GM19035 (cell line): ENCODE data around the gene KANSL1.
"Not testable (repeated sequence)": the region's sequence is repeated elsewhere in the genome, so short reads cannot be mapped to it uniquely, and the experiment has no call there.

Experiments used
- ATAC-seq: cut with Tn5 transposase; IDR thresholded peaks from one replicate; pipeline ENCODE4 v1.9.1; 2021; ENCODE audit not compliant: unreplicated experiment

Gene KANSL1

GRCh38 chr17:46026166-46027047, 166.8 kb downstream of the KANSL1 start:
- ATAC-seq, result no peak

- no peak for ATAC-seq
Observed at GRCh38 chr17:46025510-46026165, 167.6 kb downstream of the KANSL1 start.

- no peak for ATAC-seq
Observed at GRCh38 chr17:46025060-46025459, 168.2 kb downstream of the KANSL1 start.

GRCh38 chr17:46024590-46024989, 168.6 kb downstream of the KANSL1 start:
- ATAC-seq, result no peak

- no peak for ATAC-seq
Observed at GRCh38 chr17:46023783-46024388, 169.3 kb downstream of the KANSL1 start.

- ATAC-seq, result not testable (repeated sequence)
Observed at GRCh38 chr17:46023366-46023765, 169.9 kb downstream of the KANSL1 start.

- ATAC-seq, result no peak
Observed at GRCh38 chr17:46020998-46021397, 172.2 kb downstream of the KANSL1 start.

GRCh38 chr17:46020023-46020761, 173.0 kb downstream of the KANSL1 start:
- ATAC-seq, result no peak

GRCh38 chr17:46019408-46019925, 173.8 kb downstream of the KANSL1 start:
- not testable (repeated sequence) for ATAC-seq

GRCh38 chr17:46013502-46014165, 179.6 kb downstream of the KANSL1 start:
- ATAC-seq, result no peak

- no peak for ATAC-seq
Observed at GRCh38 chr17:46013127-46013501, 180.1 kb downstream of the KANSL1 start.

- no peak for ATAC-seq
Observed at GRCh38 chr17:46012506-46013079, 180.6 kb downstream of the KANSL1 start.

GRCh38 chr17:46011711-46012505, 181.3 kb downstream of the KANSL1 start:
- ATAC-seq, result no peak

- ATAC-seq, result no peak
Observed at GRCh38 chr17:46010597-46011186, 182.5 kb downstream of the KANSL1 start.

- ATAC-seq, result no peak
Observed at GRCh38 chr17:46009681-46010596, 183.3 kb downstream of the KANSL1 start.

- no peak for ATAC-seq
Observed at GRCh38 chr17:46008591-46008990, 184.6 kb downstream of the KANSL1 start.

- no peak for ATAC-seq
Observed at GRCh38 chr17:46007461-46007965, 185.7 kb downstream of the KANSL1 start.

- ATAC-seq, result not testable (repeated sequence)
Observed at GRCh38 chr17:46006082-46006481, 187.1 kb downstream of the KANSL1 start.
